ENCODE results near the gene SDK1. TPM values are rescaled to one million over a fixed set of nuclear protein-coding genes. Genes with fewer than 3 reads are reported as not detected.

SDK1 gene
- total and polyA plus RNA-seq, 2 experiments from 2014 or later: 2.1 to 10.0 TPM

DNA sequence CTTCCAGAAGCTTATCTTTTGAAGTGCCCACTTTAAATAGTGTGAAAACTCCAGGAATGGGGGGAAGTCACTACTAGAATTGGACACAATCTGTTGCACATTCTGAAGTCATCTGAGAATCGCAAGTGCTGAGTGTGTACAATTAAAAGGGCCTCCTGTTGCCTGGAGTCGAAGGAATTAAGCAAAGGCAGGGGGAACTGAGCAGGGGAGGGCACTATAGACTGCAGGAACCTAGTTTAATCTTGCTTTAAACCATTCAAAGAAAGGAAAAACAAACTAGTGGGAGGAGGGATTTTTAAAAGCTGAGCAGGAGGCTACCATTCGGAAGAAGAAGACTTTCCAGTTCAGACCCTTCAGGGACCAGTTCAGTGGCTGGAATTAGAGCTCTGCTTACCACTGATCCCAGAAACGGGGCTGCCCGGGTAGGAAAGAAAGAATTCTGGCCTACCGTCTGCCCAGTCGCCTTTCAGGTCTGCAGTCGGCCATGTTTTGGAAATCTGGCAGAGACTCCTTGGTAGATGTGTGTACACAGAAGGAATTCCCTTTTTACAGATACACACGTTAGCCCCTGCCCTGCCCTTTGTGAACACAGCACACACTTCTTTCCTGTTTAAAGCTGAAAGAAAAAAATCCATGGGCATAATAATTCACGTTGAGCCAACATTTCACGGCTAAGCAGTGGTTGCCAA is 770.5 kb downstream of the SDK1 start:
- Histone ChIP-seq H3K4me3 (no peak overlapping the region), H3K9me2 (ENCODE audit: insufficient read depth) (no peaks in the 10 kb centered on the region), H2AFZ (no peak overlapping the region), H3K27ac (ENCODE audit: low read depth) (no peak overlapping the region), H3K27me3 (ENCODE audit: insufficient read depth) (no peaks in the 10 kb centered on the region), H3K4me1 (ENCODE audit: insufficient read depth) (no peaks in the 10 kb centered on the region), H3K79me2 (replicated peaks; ENCODE audit: insufficient read depth) (no peaks in the 10 kb centered on the region), H3F3A (replicated peaks; ENCODE audit: low read depth) (no peaks in the 10 kb centered on the region), H4K20me1 (replicated peaks; ENCODE audit: insufficient read depth) (no peaks in the 10 kb centered on the region), H3K36me3 (ENCODE audit: insufficient read depth) (no peaks in the 10 kb centered on the region), H3K4me2 (no peak overlapping the region)
- ATAC-seq (no peak), DNase-seq (ENCODE audit: low spot score) (no peak)
- H3K4me1 Mint-ChIP-seq: peaks cover 22% of the 10 kb centered on the region
- no peaks in the 10 kb centered on the region for H3K9me3 Mint-ChIP-seq
- H3K4me3 Mint-ChIP-seq: no peak overlapping the region
- H3K27me3 Mint-ChIP-seq (ENCODE audit: insufficient read depth, low read depth, poor library complexity): peaks cover 2% of the 10 kb centered on the region
- H3K27ac Mint-ChIP-seq: no peak overlapping the region; the same call in 1 of the 2 replicates
- peaks cover 2% of the 10 kb centered on the region; the same call in 2 of the 3 replicates for H3K36me3 Mint-ChIP-seq (ENCODE audit: low read depth)
- TF ChIP-seq CTCF (conservative IDR thresholded peaks at IDR 0.05; ENCODE audit: low read depth in 2 of 2): no peak
- TF ChIP-seq ZNF114 (CRISPR knock-in tag; IDR thresholded peaks at IDR 0.05): no peak
- TF ChIP-seq ZNF462 (CRISPR knock-in tag; IDR thresholded peaks at IDR 0.05): no peak
- TF ChIP-seq NANOG (IDR thresholded peaks at IDR 0.05; ENCODE audit: borderline replicate concordance): no peak
- TF ChIP-seq EZH2 (IDR thresholded peaks at IDR 0.05; ENCODE audit: low read depth, unreplicated experiment): no peak
- no peak for TF ChIP-seq CREB1 (CRISPR knock-in tag; IDR thresholded peaks at IDR 0.05; ENCODE audit: low read depth)
- TF ChIP-seq POLR2AphosphoS5 (IDR thresholded peaks at IDR 0.05; ENCODE audit: low read depth): no peak
- TF ChIP-seq EZH2phosphoT487 (IDR thresholded peaks at IDR 0.05; ENCODE audit: unreplicated experiment): no peak

Measured in GM23338 (cell line).